Measurements from ENCODE around the gene SLC25A21. TPM values are rescaled to one million over a fixed set of nuclear protein-coding genes. Genes with fewer than 3 reads are reported as not detected.

Gene SLC25A21
- total RNA-seq, 1 donor from 2014 or later, result 6.4 TPM

DNA sequence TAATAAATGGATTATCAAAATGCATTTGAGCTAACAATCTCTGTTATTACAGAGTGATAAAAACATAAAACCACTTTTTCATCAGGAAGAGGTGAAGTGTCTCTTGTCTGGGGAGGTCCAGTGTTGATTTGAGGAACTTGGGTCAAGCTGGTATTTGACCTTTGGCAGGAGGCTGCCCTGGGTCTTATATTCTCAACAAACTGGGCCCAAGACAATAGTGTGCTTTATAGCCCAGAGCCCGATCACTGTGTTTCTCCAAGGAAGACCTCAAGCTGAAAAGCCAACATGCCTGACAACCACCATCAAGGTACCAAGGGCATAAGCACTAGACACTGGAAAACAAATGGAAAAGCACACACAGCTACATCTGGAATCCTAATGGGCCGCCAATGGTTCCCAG lies 137.0 kb downstream of the SLC25A21 start:
- no peaks in the 10 kb centered on the region for H3K79me2 ChIP-seq (ENCODE audit: low read depth)
- H4K20me1 ChIP-seq (ENCODE audit: low read depth), result no peaks in the 10 kb centered on the region
- no peak overlapping the region for H3K4me3 Mint-ChIP-seq
- no peak overlapping the region for H2AFZ ChIP-seq (replicated peaks)
- no peaks in the 10 kb centered on the region for H3K36me3 ChIP-seq
- no peak overlapping the region for H3K27ac Mint-ChIP-seq
- H3K9me3 ChIP-seq (ENCODE audit: low read depth), result no peaks in the 10 kb centered on the region
- H3K27me3 Mint-ChIP-seq (ENCODE audit: insufficient read depth, low read depth), result no peaks in the 10 kb centered on the region
- no peaks in the 10 kb centered on the region for H3F3A ChIP-seq (ENCODE audit: low read depth)
- no peak overlapping the region for H3K9ac ChIP-seq
- TF ChIP-seq, protein P1, sequence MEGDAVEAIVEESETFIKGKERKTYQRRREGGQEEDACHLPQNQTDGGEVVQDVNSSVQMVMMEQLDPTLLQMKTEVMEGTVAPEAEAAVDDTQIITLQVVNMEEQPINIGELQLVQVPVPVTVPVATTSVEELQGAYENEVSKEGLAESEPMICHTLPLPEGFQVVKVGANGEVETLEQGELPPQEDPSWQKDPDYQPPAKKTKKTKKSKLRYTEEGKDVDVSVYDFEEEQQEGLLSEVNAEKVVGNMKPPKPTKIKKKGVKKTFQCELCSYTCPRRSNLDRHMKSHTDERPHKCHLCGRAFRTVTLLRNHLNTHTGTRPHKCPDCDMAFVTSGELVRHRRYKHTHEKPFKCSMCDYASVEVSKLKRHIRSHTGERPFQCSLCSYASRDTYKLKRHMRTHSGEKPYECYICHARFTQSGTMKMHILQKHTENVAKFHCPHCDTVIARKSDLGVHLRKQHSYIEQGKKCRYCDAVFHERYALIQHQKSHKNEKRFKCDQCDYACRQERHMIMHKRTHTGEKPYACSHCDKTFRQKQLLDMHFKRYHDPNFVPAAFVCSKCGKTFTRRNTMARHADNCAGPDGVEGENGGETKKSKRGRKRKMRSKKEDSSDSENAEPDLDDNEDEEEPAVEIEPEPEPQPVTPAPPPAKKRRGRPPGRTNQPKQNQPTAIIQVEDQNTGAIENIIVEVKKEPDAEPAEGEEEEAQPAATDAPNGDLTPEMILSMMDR (IDR thresholded peaks at IDR 0.05), result no peak
- peaks cover 7% of the 10 kb centered on the region for H3K4me1 ChIP-seq
- no peak overlapping the region for H3K4me3 ChIP-seq
- no peak overlapping the region for H3K4me2 ChIP-seq
- no peaks in the 10 kb centered on the region for H3K4me1 Mint-ChIP-seq
- no peaks in the 10 kb centered on the region for H3K27me3 ChIP-seq
- no peaks in the 10 kb centered on the region for H3K36me3 Mint-ChIP-seq
- H3K9me3 Mint-ChIP-seq, result no peaks in the 10 kb centered on the region
- no peak overlapping the region for H3K27ac ChIP-seq
- no peak for DNase-seq (ENCODE audit: low spot score)

DNA sequence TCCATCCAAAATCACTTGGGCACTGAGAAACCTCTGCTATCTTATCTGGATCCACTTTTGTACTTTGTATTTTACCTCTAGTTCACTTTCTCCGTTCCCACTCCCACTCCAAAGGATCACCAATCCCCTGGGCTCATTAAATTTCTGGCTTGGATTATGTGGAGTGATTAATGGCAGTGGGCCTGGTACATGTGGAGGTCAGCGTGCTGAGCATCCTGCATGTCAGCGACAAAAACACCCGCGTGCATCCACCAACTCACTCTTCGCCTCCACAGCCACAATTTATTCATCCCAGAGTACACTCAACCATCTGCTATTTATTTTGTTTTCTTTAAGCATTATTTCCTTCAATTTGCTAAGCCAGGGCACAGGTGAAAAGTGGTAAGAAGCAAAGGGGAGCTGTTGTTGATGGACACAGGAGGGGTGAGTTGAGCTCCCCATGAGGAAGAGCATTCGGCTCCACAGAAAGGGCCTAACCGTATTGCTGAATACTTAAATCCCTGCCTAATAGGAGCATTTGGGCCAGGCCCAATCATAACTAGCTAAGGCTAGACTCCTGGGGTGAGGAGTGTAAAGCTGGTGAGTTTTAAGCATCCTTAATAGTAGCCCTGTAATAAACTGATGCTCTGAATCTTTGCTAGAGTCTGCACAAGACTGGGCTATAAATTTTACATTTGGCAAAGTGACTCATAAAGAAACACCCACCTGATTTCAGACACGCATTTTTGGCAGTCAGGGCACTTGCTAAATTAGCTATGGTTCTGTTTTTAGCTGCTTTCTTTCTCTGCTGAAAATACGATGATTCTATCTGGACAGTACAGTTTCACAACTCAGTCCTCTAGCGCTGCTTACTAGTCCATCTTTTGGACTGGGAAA lies 137.8 kb downstream of the SLC25A21 start:
- H3F3A ChIP-seq (ENCODE audit: low read depth), result no peaks in the 10 kb centered on the region
- Mint-ChIP-seq H3K4me1 (no peaks in the 10 kb centered on the region), H3K4me3 (no peak overlapping the region), H3K27me3 (ENCODE audit: insufficient read depth, low read depth) (no peaks in the 10 kb centered on the region), H3K27ac (no peak overlapping the region), H3K36me3 (no peaks in the 10 kb centered on the region), H3K9me3 (no peaks in the 10 kb centered on the region)
- no peak for DNase-seq (ENCODE audit: low spot score)
- H3K27ac ChIP-seq, result no peak overlapping the region
- no peak overlapping the region for H2AFZ ChIP-seq (replicated peaks)
- no peak overlapping the region for H3K9ac ChIP-seq
- TF ChIP-seq EZH2 (IDR thresholded peaks at IDR 0.05) (no peak), EZH2phosphoT487 (IDR thresholded peaks at IDR 0.05) (no peak)
- TF ChIP-seq, protein P1 (IDR thresholded peaks at IDR 0.05), result no peak
- no peaks in the 10 kb centered on the region for H3K9me3 ChIP-seq (ENCODE audit: low read depth)
- H3K4me1 ChIP-seq, result peaks cover 7% of the 10 kb centered on the region
- no peaks in the 10 kb centered on the region for H4K20me1 ChIP-seq (ENCODE audit: low read depth)
- no peak overlapping the region for H3K4me2 ChIP-seq
- H3K79me2 ChIP-seq (ENCODE audit: low read depth), result no peaks in the 10 kb centered on the region
- no peak overlapping the region for H3K4me3 ChIP-seq
- no peaks in the 10 kb centered on the region for H3K27me3 ChIP-seq
- H3K36me3 ChIP-seq, result no peaks in the 10 kb centered on the region

DNA sequence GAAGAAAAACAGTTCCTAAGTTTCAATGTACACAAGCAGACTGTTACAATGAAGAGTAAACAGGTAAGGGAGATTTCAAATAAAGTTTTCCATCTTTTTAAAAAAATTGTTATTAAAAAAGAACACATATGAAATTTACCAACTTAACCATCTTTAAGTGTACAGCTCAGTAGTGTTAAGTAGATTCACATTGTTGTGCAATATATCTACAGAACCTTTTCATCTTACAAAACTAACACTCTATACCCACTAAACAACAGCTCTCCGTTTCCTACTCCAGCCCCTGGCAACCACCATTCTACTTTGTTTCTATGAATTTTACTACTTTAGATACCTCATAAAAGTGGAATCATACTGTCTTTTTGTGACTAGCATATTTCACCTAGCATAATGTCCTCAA lies 139.5 kb downstream of the SLC25A21 start:
- H3K4me3 Mint-ChIP-seq, result no peak overlapping the region

DNA sequence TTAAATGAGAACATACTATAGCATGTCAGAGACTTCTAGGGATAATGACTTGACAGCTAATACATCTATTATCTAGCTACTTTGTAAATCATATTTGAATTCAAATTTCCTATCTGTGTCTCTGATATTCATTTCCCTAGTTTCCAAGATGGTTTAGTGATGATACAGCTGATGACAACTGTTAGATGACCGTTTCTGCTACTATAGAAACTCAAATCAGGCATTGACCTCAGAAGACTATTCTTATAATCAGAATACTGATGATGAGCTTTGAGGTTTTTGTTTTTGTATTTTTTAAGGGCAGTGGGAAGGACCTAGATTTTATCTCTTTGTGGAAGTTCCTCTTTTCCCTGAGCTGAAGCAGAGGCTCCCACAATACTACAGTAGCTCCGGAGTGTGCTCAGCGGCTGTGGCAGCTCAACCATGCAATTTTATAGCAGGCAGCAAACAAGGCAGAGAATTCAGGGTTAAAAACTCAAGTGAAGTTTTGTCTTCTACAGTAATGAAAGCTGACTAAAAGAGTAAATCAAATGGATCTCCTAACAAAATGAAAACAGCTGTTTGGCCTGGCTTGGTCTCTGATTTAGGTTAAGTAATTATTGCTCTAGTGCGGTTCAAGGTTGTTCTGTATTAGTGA lies 145.1 kb downstream of the SLC25A21 start:
- Histone ChIP-seq H4K20me1 (ENCODE audit: low read depth) (no peaks in the 10 kb centered on the region), H3K9me3 (ENCODE audit: low read depth) (no peaks in the 10 kb centered on the region), H3K9ac (no peak overlapping the region), H2AFZ (replicated peaks) (no peak overlapping the region), H3K27me3 (no peaks in the 10 kb centered on the region), H3K79me2 (ENCODE audit: low read depth) (no peaks in the 10 kb centered on the region), H3K4me1 (no peaks in the 10 kb centered on the region), H3F3A (ENCODE audit: low read depth) (no peaks in the 10 kb centered on the region), H3K4me3 (no peak overlapping the region), H3K36me3 (no peaks in the 10 kb centered on the region), H3K27ac (no peak overlapping the region), H3K4me2 (no peak overlapping the region)
- Mint-ChIP-seq H3K4me3 (no peak overlapping the region), H3K9me3 (no peaks in the 10 kb centered on the region), H3K27me3 (ENCODE audit: insufficient read depth, low read depth) (no peaks in the 10 kb centered on the region), H3K4me1 (no peaks in the 10 kb centered on the region), H3K36me3 (no peaks in the 10 kb centered on the region), H3K27ac (no peak overlapping the region)
- TF ChIP-seq, protein P1 (IDR thresholded peaks at IDR 0.05), result no peak
- no peak for TF ChIP-seq EZH2phosphoT487 (IDR thresholded peaks at IDR 0.05)
- TF ChIP-seq EZH2 (IDR thresholded peaks at IDR 0.05), result no peak
- no peak for DNase-seq (ENCODE audit: low spot score)

More for the DNA sequence above, 139.5 kb downstream of the SLC25A21 start:
- Histone ChIP-seq H3K79me2 (ENCODE audit: low read depth) (no peaks in the 10 kb centered on the region), H3K4me1 (peaks cover 7% of the 10 kb centered on the region), H3F3A (ENCODE audit: low read depth) (no peaks in the 10 kb centered on the region), H3K4me3 (no peak overlapping the region), H3K9ac (no peak overlapping the region), H3K36me3 (no peaks in the 10 kb centered on the region), H2AFZ (replicated peaks) (no peak overlapping the region), H3K9me3 (ENCODE audit: low read depth) (no peaks in the 10 kb centered on the region), H3K27ac (no peak overlapping the region), H4K20me1 (ENCODE audit: low read depth) (no peaks in the 10 kb centered on the region), H3K27me3 (no peaks in the 10 kb centered on the region), H3K4me2 (no peak overlapping the region)
- TF ChIP-seq EZH2phosphoT487 (IDR thresholded peaks at IDR 0.05) (no peak), EZH2 (IDR thresholded peaks at IDR 0.05) (no peak)
- Mint-ChIP-seq H3K27ac (no peak overlapping the region), H3K4me1 (no peaks in the 10 kb centered on the region), H3K36me3 (no peaks in the 10 kb centered on the region), H3K9me3 (no peaks in the 10 kb centered on the region), H3K27me3 (ENCODE audit: insufficient read depth, low read depth) (no peaks in the 10 kb centered on the region)
- no peak for DNase-seq (ENCODE audit: low spot score)
